Measurements from ENCODE around the gene DLGAP1. TPM values are rescaled to one million over a fixed set of nuclear protein-coding genes. Genes with fewer than 3 reads are reported as not detected.

DLGAP1 gene
- total RNA-seq, 1 experiment from 2014 or later: 0.39 TPM

- no peaks in the 10 kb centered on the region for H3K4me1 ChIP-seq (ENCODE audit: control insufficient read depth in 1 of 2, insufficient read depth in 2 of 2, low read length in 2 of 2)
- RAD21 ChIA-PET (ENCODE audit: low non-redundant PET in 1 of 2, low total read pairs in 2 of 2, uncharacterized antibody in 2 of 2, unreplicated experiment in 2 of 2): no interaction called here
- H3K9me2 ChIP-seq (ENCODE audit: insufficient read depth): no peaks in the 10 kb centered on the region
- intact Hi-C loops (cut with micrococcal nuclease): no loop called here
- POLR2A ChIA-PET: no interaction called here
- H3K9me3 ChIP-seq (ENCODE audit: control insufficient read depth in 1 of 2, insufficient read depth in 1 of 2, low read depth in 1 of 2, low read length in 2 of 2): no peaks in the 10 kb centered on the region
- CTCF ChIA-PET: no interaction called here
- TF ChIP-seq FOSL1 (IDR thresholded peaks at IDR 0.05; ENCODE audit: low read depth) (no peak), SIN3A (IDR thresholded peaks at IDR 0.05; ENCODE audit: low read depth) (no peak), RAD21 (IDR thresholded peaks at IDR 0.05; ENCODE audit: low read depth) (no peak), JUND (IDR thresholded peaks at IDR 0.05) (no peak), YY1 (IDR thresholded peaks at IDR 0.05; ENCODE audit: extremely low read depth, insufficient replicate concordance, low read depth, low read length) (no peak), POLR2AphosphoS5 (IDR thresholded peaks at IDR 0.05; ENCODE audit: low read depth, low read length) (no peak), ZBTB33 (IDR thresholded peaks at IDR 0.05; ENCODE audit: extremely low read depth, insufficient replicate concordance, low read length) (no peak), ZFX (IDR thresholded peaks at IDR 0.05) (no peak), EZH2 (IDR thresholded peaks at IDR 0.05) (no peak), CBX3 (IDR thresholded peaks at IDR 0.05; ENCODE audit: low read depth) (no peak), SP1 (IDR thresholded peaks at IDR 0.05; ENCODE audit: low read depth) (no peak), ELF1 (IDR thresholded peaks at IDR 0.05; ENCODE audit: borderline replicate concordance, low read depth) (no peak), TCF7L2 (IDR thresholded peaks at IDR 0.05; ENCODE audit: borderline replicate concordance, extremely low read depth, insufficient read depth, insufficient read length) (no peak), ATF3 (IDR thresholded peaks at IDR 0.05) (no peak), REST (IDR thresholded peaks at IDR 0.05; ENCODE audit: low read depth) (no peak), EZH2phosphoT487 (IDR thresholded peaks at IDR 0.05; ENCODE audit: borderline replicate concordance) (no peak)
- no peaks in the 10 kb centered on the region for H4K20me1 ChIP-seq (ENCODE audit: insufficient read depth)
- no peaks in the 10 kb centered on the region for H3K36me3 ChIP-seq (ENCODE audit: control insufficient read depth in 1 of 2, insufficient read depth in 2 of 2, low read length in 2 of 2)
- H2AFZ ChIP-seq (ENCODE audit: low read depth, low read length, poor library complexity, severe bottlenecking): no peak overlapping the region
- peaks cover 6% of the 10 kb centered on the region; the same call in 1 of the 2 replicates for H3K27me3 ChIP-seq (ENCODE audit: insufficient read depth, low read length)
- H3K79me2 ChIP-seq (ENCODE audit: insufficient read depth, low read length): no peaks in the 10 kb centered on the region
- no peak overlapping the region for H3K9ac ChIP-seq (ENCODE audit: low read length)
- no peak overlapping the region for H3K4me3 ChIP-seq (replicated peaks in 1 of 2; ENCODE audit: low read depth in 1 of 2, low read length in 2 of 2)
- ATAC-seq: no peak
- no TSS peak for BruUV-seq (replicated peaks)
- H3K27ac ChIP-seq (ENCODE audit: low read depth, low read length): no peak overlapping the region
- H3K4me2 ChIP-seq (ENCODE audit: low read length): no peak overlapping the region
- no peak for DNase-seq (ENCODE audit: low read depth, low spot score)
These were observed 535.6 kb downstream of the DLGAP1 start for GRCh38 chr18:3919396-3920061.

Data from HCT116 (cell line).